BJ (cell line): Measurements from ENCODE around the gene HNMT. TPM values are rescaled to one million over a fixed set of nuclear protein-coding genes. Genes with fewer than 3 reads are reported as not detected.

Experiments
- CTCF ChIA-PET: fragments of 350-600 bp; formaldehyde crosslinking; extraction: SDS; loops from one replicate; lab custom pipeline; 2021; ENCODE audit warnings: antibody characterized with exemption, inconsistent platforms; lab: Yijun Ruan, JAX
- POLR2A ChIA-PET: fragments of 300-600 bp; sonication (Branson Sonifier 250); formaldehyde crosslinking; extraction: SDS; loops from one replicate; lab custom pipeline; 2021; ENCODE audit warnings: antibody characterized with exemption; lab: Charles Lee
- DNase-seq: peaks from one replicate; pipeline ENCODE4 v3.0.0-alpha.2; 2011; ENCODE audit warnings: low read depth
- H3K27me3 ChIP-seq: 2 replicates; pipeline ENCODE4 v1.6.0; 2011; ENCODE audit warnings: low read length; ENCODE audit not compliant: control insufficient read depth, insufficient read depth
- H3K36me3 ChIP-seq: 2 replicates; pipeline ENCODE4 v1.5.1; 2011; ENCODE audit warnings: low read length; ENCODE audit not compliant: control insufficient read depth, insufficient read depth
- H3K4me3 ChIP-seq: 2 replicates; pipeline ENCODE4 v1.5.1; 2011; ENCODE audit warnings: low read depth, mild to moderate bottlenecking, control low read depth, low read length
- CTCF ChIP-seq: IDR thresholded peaks from 2 replicates; pipeline ENCODE4 v1.5.1; 2011; ENCODE audit warnings: low read depth, mild to moderate bottlenecking, control low read depth, inconsistent platforms, low read length, moderate library complexity; ENCODE audit not compliant: insufficient read depth
- polyA plus RNA-seq: library from polyadenylated mRNA; depleted of rRNA; stranded (reverse); fragments of >200 nt; gene quantifications from 2 replicates; pipeline ENCODE4 v1.2.3, GENCODE V29; 2011

The HNMT gene
- polyA plus RNA-seq, 1 experiment, result 7.7 TPM

- Histone ChIP-seq H3K4me3 (no peak overlapping the region), H3K27me3 (no peaks in the 10 kb centered on the region), H3K36me3 (no peaks in the 10 kb centered on the region)
- TF ChIP-seq CTCF, result no peak
- ChIA-PET CTCF (interaction anchor here (1.0 kb wide), 1 partner anchor 14 kb away, joined by 3 read pairs; no protein-coding TSS in a partner anchor), POLR2A (no interaction called here)
- peak; percentile 19 for DNase-seq
Measured at GRCh38 chr2:138030459-138030858, 66.2 kb downstream of the HNMT start.

GRCh38 chr2:138032334-138032733, 68.1 kb downstream of the HNMT start:
- no peak for TF ChIP-seq CTCF
- DNase-seq, result no peak
- Histone ChIP-seq H3K27me3 (no peaks in the 10 kb centered on the region), H3K36me3 (no peaks in the 10 kb centered on the region), H3K4me3 (no peak overlapping the region)
- ChIA-PET POLR2A (no interaction called here), CTCF (interaction anchor here (0.7 to 1.4 kb wide), 3 partner anchors 12 to 39 kb away, joined by 3 to 4 read pairs (median 3); no protein-coding TSS in a partner anchor)

GRCh38 chr2:138034536-138034935, 70.3 kb downstream of the HNMT start:
- DNase-seq, result no peak
- H3K27me3 ChIP-seq, result no peaks in the 10 kb centered on the region
- H3K36me3 ChIP-seq, result no peaks in the 10 kb centered on the region
- no peak overlapping the region for H3K4me3 ChIP-seq
- TF ChIP-seq CTCF, result no peak
- ChIA-PET CTCF (interaction anchor here (1.3 kb wide), 1 partner anchor 87 kb away, joined by 4 read pairs; no protein-coding TSS in a partner anchor), POLR2A (interaction anchor here (0.6 kb wide), 1 partner anchor 78 kb away, joined by 3 read pairs; no protein-coding TSS in a partner anchor)

- no peak for TF ChIP-seq CTCF
- Histone ChIP-seq H3K4me3 (no peak overlapping the region), H3K36me3 (no peaks in the 10 kb centered on the region), H3K27me3 (no peaks in the 10 kb centered on the region)
- ChIA-PET POLR2A (interaction anchor here (0.6 to 1.4 kb wide), 3 partner anchors 50 to 83 kb away, joined by 3 read pairs; partner anchors contain the start of gene HNMT), CTCF (interaction anchor here (0.6 to 1.0 kb wide), 2 partner anchors 47 to 338 kb away, joined by 3 read pairs; no protein-coding TSS in a partner anchor)
- peak; percentile 39 for DNase-seq
Measured at GRCh38 chr2:138035608-138036217, 71.4 kb downstream of the HNMT start.

GRCh38 chr2:138036522-138036921, 72.2 kb downstream of the HNMT start:
- no peak overlapping the region for H3K4me3 ChIP-seq
- no peak for DNase-seq
- ChIA-PET POLR2A (interaction anchor here (1.4 kb wide), 1 partner anchor 83 kb away, joined by 3 read pairs; no protein-coding TSS in a partner anchor), CTCF (interaction anchor here (0.6 kb wide), 1 partner anchor 1983 kb away, joined by 3 read pairs; no protein-coding TSS in a partner anchor)
- no peaks in the 10 kb centered on the region for H3K27me3 ChIP-seq
- no peak for TF ChIP-seq CTCF
- H3K36me3 ChIP-seq, result no peaks in the 10 kb centered on the region
